ENCODE data around the gene PRDM7.
"Not testable (repeated sequence)": the region's sequence is repeated elsewhere in the genome, so short reads cannot be mapped to it uniquely, and the experiment has no call there.

PRDM7 gene

DNA sequence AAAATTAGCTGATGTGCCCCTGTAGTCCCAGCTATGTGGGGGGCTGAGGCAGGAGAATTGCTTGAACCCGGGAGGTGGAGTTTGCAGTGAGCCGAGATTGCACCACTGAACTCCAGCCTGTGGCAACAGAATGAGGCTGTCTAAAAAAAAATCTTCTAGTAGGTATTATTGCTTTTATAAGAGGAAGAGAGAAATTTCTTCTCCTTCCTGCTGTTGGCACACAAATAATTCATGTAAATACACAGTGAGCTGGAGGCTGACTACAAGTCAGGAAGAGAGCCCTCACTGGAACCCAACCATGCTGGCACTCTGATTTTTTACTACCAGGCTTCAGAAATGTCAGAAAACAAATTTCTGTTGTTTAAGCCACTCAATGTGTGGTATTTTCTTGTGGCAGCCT, 6.7 kb downstream of the PRDM7 start:
- no peak for TF ChIP-seq FOXK2 (IDR thresholded peaks at IDR 0.05)
- no peak for TF ChIP-seq CTBP1 (IDR thresholded peaks at IDR 0.05; ENCODE audit: borderline replicate concordance)
- no peak for TF ChIP-seq ZNF384 (IDR thresholded peaks at IDR 0.05)
- TF ChIP-seq BHLHE40 (IDR thresholded peaks at IDR 0.05; ENCODE audit: borderline replicate concordance): no peak
- TF ChIP-seq, protein P1, sequence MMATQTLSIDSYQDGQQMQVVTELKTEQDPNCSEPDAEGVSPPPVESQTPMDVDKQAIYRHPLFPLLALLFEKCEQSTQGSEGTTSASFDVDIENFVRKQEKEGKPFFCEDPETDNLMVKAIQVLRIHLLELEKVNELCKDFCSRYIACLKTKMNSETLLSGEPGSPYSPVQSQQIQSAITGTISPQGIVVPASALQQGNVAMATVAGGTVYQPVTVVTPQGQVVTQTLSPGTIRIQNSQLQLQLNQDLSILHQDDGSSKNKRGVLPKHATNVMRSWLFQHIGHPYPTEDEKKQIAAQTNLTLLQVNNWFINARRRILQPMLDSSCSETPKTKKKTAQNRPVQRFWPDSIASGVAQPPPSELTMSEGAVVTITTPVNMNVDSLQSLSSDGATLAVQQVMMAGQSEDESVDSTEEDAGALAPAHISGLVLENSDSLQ (IDR thresholded peaks at IDR 0.05): no peak
- no peak for TF ChIP-seq FOXM1 (IDR thresholded peaks at IDR 0.05; ENCODE audit: borderline replicate concordance)
- TF ChIP-seq LEF1 (IDR thresholded peaks at IDR 0.05; ENCODE audit: borderline replicate concordance): no peak
- ChIA-PET POLR2A (interaction anchor here (1.4 kb wide), 1 partner anchor 11 kb away, joined by 4 read pairs; no protein-coding TSS in a partner anchor), CTCF (interaction anchor here (1.2 kb wide), 1 partner anchor 12 kb away, joined by 4 read pairs; no protein-coding TSS in a partner anchor)
- no peak for DNase-seq (ENCODE audit: extremely low spot score)

DNA sequence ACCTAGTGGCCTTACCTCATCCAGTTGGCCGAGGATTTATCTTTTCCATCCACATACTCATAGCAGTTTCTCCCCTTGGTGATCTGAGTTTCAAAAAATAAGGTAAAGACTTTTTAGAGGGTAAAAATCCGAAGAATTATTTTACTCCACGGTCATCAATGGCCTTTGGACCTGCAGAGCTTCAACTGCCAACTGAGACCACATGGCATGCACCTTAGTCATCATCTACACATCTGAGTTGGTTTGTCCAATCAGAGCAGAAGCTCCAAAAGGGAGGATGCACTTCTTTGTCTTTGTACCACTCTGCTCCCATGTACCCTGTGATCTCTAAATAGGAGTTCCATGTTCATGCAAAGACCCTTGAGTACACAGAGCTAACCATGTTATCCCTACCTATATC, 15.7 kb downstream of the PRDM7 start:
- POLR2A ChIA-PET: no interaction called here
- CTCF ChIA-PET: no interaction called here
- DNase-seq (ENCODE audit: extremely low spot score): no peak
- TF ChIP-seq ARNT (IDR thresholded peaks at IDR 0.05): no peak
- no peak for TF ChIP-seq FOXK2 (IDR thresholded peaks at IDR 0.05)
- TF ChIP-seq TARDBP (IDR thresholded peaks at IDR 0.05): no peak
- no peak for TF ChIP-seq LEF1 (IDR thresholded peaks at IDR 0.05; ENCODE audit: borderline replicate concordance)
- TF ChIP-seq ELF4 (IDR thresholded peaks at IDR 0.05): no peak
- TF ChIP-seq, protein P1 (IDR thresholded peaks at IDR 0.05): no peak
- no peak for TF ChIP-seq FOXM1 (IDR thresholded peaks at IDR 0.05; ENCODE audit: borderline replicate concordance)
- TF ChIP-seq FOXA1 (IDR thresholded peaks at IDR 0.05): no peak
- TF ChIP-seq CTBP1 (IDR thresholded peaks at IDR 0.05; ENCODE audit: borderline replicate concordance): no peak
- TF ChIP-seq SP1 (IDR thresholded peaks at IDR 0.05): no peak
- TF ChIP-seq NFRKB (IDR thresholded peaks at IDR 0.05): no peak
- no peak for TF ChIP-seq SUZ12 (IDR thresholded peaks at IDR 0.05)
- TF ChIP-seq ZNF384 (IDR thresholded peaks at IDR 0.05): no peak
- no peak for TF ChIP-seq HDGF (IDR thresholded peaks at IDR 0.05; ENCODE audit: borderline replicate concordance)
- TF ChIP-seq L3MBTL2 (conservative IDR thresholded peaks at IDR 0.05): no peak
- no peak for TF ChIP-seq BHLHE40 (IDR thresholded peaks at IDR 0.05; ENCODE audit: borderline replicate concordance)

DNA sequence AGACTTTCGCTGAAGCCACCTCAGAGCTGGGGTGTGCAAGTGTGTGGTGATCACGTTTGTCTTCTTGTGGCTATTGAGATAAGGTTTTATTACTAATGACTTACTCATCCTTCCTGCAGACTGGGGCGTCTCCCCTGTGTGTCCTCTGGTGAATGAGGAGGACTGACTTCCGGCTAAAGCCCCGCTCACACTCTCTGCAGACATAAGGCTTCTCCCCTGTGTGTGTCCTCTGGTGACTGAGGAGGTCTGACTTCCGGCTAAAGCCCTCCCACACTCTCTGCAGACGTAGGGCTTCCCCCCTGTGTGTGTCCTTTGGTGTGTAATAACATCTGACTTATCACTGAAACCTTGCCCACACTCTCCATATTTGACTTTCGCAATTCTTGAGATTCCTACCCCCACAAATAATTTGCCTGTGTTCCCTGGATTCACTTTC, 19.4 kb downstream of the PRDM7 start:
- TF ChIP-seq SP1 (IDR thresholded peaks at IDR 0.05): no peak
- no peak for TF ChIP-seq BHLHE40 (IDR thresholded peaks at IDR 0.05; ENCODE audit: borderline replicate concordance)
- no peak for TF ChIP-seq HDGF (IDR thresholded peaks at IDR 0.05; ENCODE audit: borderline replicate concordance)
- TF ChIP-seq L3MBTL2 (conservative IDR thresholded peaks at IDR 0.05): no peak
- no peak for TF ChIP-seq ARNT (IDR thresholded peaks at IDR 0.05)
- TF ChIP-seq SUZ12 (IDR thresholded peaks at IDR 0.05): no peak
- no peak for TF ChIP-seq FOXA1 (IDR thresholded peaks at IDR 0.05)
- TF ChIP-seq CTBP1 (IDR thresholded peaks at IDR 0.05; ENCODE audit: borderline replicate concordance): no peak
- no peak for TF ChIP-seq ZNF384 (IDR thresholded peaks at IDR 0.05)
- no peak for TF ChIP-seq ELF4 (IDR thresholded peaks at IDR 0.05)
- TF ChIP-seq TARDBP (IDR thresholded peaks at IDR 0.05): no peak
- no peak for TF ChIP-seq FOXM1 (IDR thresholded peaks at IDR 0.05; ENCODE audit: borderline replicate concordance)
- no peak for TF ChIP-seq LEF1 (IDR thresholded peaks at IDR 0.05; ENCODE audit: borderline replicate concordance)
- TF ChIP-seq NFRKB (IDR thresholded peaks at IDR 0.05): no peak
- TF ChIP-seq, protein P1 (IDR thresholded peaks at IDR 0.05): no peak
- no peak for TF ChIP-seq FOXK2 (IDR thresholded peaks at IDR 0.05)
- ChIA-PET POLR2A (no interaction called here), CTCF (no interaction called here)
- no peak for DNase-seq (ENCODE audit: extremely low spot score)

DNA sequence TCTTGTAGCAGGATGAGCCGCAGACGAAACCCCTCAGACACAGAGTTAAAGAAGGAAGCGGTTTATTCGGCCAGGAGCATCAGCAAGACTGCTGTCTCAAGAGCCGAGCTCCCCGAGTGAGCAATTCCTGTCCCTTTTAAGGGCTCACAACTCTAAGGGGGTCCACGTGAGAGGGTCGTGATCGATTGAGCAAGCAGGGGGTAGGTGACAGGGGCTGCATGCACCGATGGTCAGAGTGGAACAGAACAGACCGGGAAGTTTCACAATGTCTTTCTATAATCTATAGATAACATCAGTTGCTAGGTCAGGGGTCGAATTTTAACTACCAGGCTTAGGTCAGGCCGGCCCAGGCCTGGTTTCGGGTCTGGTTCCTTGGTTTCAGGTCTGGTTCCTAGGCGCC, 20.6 kb downstream of the PRDM7 start:
- CTCF ChIA-PET; POLR2A ChIA-PET; DNase-seq (ENCODE audit: extremely low spot score): not testable (repeated sequence)

DNA sequence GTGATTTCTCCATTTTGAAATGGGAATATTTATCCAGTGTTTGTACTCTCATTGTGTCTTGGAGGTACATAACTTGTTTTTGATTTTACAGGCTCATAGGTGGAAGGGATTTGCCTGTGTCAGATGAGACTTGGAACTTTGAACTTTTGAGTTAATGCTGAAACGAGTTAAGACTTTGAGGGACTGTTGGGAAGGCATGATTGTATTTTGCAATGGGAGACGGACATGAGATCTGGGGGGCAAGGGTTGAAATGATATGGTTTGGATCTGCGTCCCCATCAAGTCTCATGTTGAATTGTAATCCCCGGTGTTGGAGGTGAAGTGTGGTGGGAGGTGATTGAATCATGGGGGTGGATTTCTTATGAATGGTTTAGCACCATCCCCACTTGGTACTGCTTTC, 21.8 kb downstream of the PRDM7 start:
- no peak for DNase-seq (ENCODE audit: extremely low spot score)
- CTCF ChIA-PET: no interaction called here
- POLR2A ChIA-PET: no interaction called here
- TF ChIP-seq ZNF384 (IDR thresholded peaks at IDR 0.05): no peak
- no peak for TF ChIP-seq ELF4 (IDR thresholded peaks at IDR 0.05)
- no peak for TF ChIP-seq FOXA1 (IDR thresholded peaks at IDR 0.05)
- TF ChIP-seq, protein P1 (IDR thresholded peaks at IDR 0.05): no peak
- no peak for TF ChIP-seq SUZ12 (IDR thresholded peaks at IDR 0.05)
- no peak for TF ChIP-seq L3MBTL2 (conservative IDR thresholded peaks at IDR 0.05)
- no peak for TF ChIP-seq BHLHE40 (IDR thresholded peaks at IDR 0.05; ENCODE audit: borderline replicate concordance)
- TF ChIP-seq FOXM1 (IDR thresholded peaks at IDR 0.05; ENCODE audit: borderline replicate concordance): no peak
- TF ChIP-seq CTBP1 (IDR thresholded peaks at IDR 0.05; ENCODE audit: borderline replicate concordance): no peak
- no peak for TF ChIP-seq HDGF (IDR thresholded peaks at IDR 0.05; ENCODE audit: borderline replicate concordance)
- TF ChIP-seq TARDBP (IDR thresholded peaks at IDR 0.05): no peak
- no peak for TF ChIP-seq SP1 (IDR thresholded peaks at IDR 0.05)
- TF ChIP-seq FOXK2 (IDR thresholded peaks at IDR 0.05): no peak
- TF ChIP-seq ARNT (IDR thresholded peaks at IDR 0.05): no peak

DNA sequence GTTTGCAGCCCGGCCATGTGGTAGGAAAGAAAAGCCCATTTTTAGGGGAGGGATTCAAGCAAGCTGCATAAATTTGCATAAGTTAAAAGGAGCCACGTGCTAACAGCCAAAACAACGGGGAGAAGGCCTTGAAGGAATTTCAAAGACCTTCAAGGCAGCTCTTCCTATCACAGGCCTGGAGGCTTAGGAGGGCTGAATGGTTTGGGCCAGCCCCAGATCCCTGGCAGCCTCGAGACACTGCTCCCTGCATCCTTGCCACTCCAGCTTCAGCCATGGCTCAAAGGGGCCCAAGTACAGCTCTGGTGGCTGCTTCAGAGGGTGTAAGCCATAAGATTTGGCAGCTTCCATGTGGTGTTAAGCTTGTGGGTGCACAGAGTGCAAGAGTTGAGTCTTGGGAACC, 22.6 kb downstream of the PRDM7 start:
- DNase-seq (ENCODE audit: extremely low spot score): no peak
- ChIA-PET POLR2A (no interaction called here), CTCF (no interaction called here)
- no peak for TF ChIP-seq SUZ12 (IDR thresholded peaks at IDR 0.05)
- TF ChIP-seq ZNF384 (IDR thresholded peaks at IDR 0.05): no peak
- TF ChIP-seq CTBP1 (IDR thresholded peaks at IDR 0.05; ENCODE audit: borderline replicate concordance): no peak
- TF ChIP-seq FOXA1 (IDR thresholded peaks at IDR 0.05): no peak
- TF ChIP-seq FOXK2 (IDR thresholded peaks at IDR 0.05): no peak
- no peak for TF ChIP-seq ARNT (IDR thresholded peaks at IDR 0.05)
